GM12891 (cell line): ENCODE data around the gene BRPF3.

Source experiments
- PAX5 ChIP-seq: IDR thresholded peaks from 2 replicates; pipeline ENCODE4 v1.6.1; 2011; ENCODE audit warnings: low read length, moderate library complexity, mild to moderate bottlenecking; ENCODE audit not compliant: insufficient read depth, severe bottlenecking
- POLR2AphosphoS5 ChIP-seq: IDR thresholded peaks from 2 replicates; pipeline ENCODE4 v1.6.1; 2011; ENCODE audit warnings: low read depth, low read length, control low read depth

- TF ChIP-seq PAX5 (no peak), POLR2AphosphoS5 (no peak)
Measured at GRCh38 chr6:36217946-36218345, 21.4 kb downstream of the BRPF3 start.
